A549 (cell line): Measurements from ENCODE around the gene LDLRAD4.

ENCODE experiments used
- EHF ChIP-seq: fragments of 250-450 bp; sonication (Bioruptor Pico); IDR thresholded peaks from 2 replicates; pipeline ENCODE4 v1.5.0; 2020; ENCODE audit warnings: mild to moderate bottlenecking
- EP300 ChIP-seq, 2 experiments: fragments of >200 bp; sonication (Bioruptor Twin); formaldehyde crosslinking; IDR thresholded peaks; 2 replicates in 1 of 2; 3 replicates in 1 of 2; pipeline ENCODE4 v1.6.1; 2016 to 2017
- FOSL2 ChIP-seq, 2 experiments: fragments of 450-650 bp in 1 of 2; fragments of >200 bp in 1 of 2; sonication (Bioruptor Twin) in 1 of 2; formaldehyde crosslinking; IDR thresholded peaks; 2 replicates each; pipeline versions ENCODE4 v1.5.0 to v1.6.1; 2016 to 2020; ENCODE audit warnings: mild to moderate bottlenecking in 1 of 2, moderate library complexity in 1 of 2
- TF ChIP-seq, protein P1 (sequence below): fragments of >200 bp; sonication (Bioruptor Twin); formaldehyde crosslinking; IDR thresholded peaks from 3 replicates; pipeline ENCODE4 v1.5.1; 2016

GRCh38 chr18:13570216-13570615 lies 351.7 kb downstream of the LDLRAD4 start:
- TF ChIP-seq FOSL2 (IDR thresholded peaks at IDR 0.05): no peak
- TF ChIP-seq FOSL2 (CRISPR knock-in tag; IDR thresholded peaks at IDR 0.05): no peak
- TF ChIP-seq, protein P1, sequence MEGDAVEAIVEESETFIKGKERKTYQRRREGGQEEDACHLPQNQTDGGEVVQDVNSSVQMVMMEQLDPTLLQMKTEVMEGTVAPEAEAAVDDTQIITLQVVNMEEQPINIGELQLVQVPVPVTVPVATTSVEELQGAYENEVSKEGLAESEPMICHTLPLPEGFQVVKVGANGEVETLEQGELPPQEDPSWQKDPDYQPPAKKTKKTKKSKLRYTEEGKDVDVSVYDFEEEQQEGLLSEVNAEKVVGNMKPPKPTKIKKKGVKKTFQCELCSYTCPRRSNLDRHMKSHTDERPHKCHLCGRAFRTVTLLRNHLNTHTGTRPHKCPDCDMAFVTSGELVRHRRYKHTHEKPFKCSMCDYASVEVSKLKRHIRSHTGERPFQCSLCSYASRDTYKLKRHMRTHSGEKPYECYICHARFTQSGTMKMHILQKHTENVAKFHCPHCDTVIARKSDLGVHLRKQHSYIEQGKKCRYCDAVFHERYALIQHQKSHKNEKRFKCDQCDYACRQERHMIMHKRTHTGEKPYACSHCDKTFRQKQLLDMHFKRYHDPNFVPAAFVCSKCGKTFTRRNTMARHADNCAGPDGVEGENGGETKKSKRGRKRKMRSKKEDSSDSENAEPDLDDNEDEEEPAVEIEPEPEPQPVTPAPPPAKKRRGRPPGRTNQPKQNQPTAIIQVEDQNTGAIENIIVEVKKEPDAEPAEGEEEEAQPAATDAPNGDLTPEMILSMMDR: no peak
- TF ChIP-seq EHF (CRISPR knock-in tag): no peak
- TF ChIP-seq EP300 (IDR thresholded peaks at IDR 0.05): no peak
